ENCODE measurements around the gene TENT4A. TPM values are rescaled to one million over a fixed set of nuclear protein-coding genes. Genes with fewer than 3 reads are reported as not detected.

Gene TENT4A
- total RNA-seq, 1 experiment from 2014 or later, result 25.6 TPM

DNA sequence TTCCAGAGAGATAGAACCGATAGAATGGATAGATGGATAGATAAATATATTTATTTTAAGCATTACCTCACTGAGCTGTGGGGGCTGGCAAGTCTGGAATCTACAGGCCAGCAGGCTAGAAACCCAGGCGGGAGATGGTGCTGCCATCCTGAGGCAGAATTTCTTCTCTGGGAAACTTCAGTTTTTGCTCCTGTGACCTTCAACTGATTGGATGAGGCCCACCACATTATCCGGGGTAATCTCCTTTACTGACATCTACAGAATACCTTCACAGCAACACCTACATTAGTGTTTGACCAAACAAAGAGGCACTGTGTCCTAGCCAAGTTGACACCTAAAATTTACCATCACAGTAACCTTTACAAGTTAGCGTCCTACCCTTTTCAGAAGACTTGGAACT lies 29.2 kb upstream of the TENT4A start:
- TF ChIP-seq, protein P1, sequence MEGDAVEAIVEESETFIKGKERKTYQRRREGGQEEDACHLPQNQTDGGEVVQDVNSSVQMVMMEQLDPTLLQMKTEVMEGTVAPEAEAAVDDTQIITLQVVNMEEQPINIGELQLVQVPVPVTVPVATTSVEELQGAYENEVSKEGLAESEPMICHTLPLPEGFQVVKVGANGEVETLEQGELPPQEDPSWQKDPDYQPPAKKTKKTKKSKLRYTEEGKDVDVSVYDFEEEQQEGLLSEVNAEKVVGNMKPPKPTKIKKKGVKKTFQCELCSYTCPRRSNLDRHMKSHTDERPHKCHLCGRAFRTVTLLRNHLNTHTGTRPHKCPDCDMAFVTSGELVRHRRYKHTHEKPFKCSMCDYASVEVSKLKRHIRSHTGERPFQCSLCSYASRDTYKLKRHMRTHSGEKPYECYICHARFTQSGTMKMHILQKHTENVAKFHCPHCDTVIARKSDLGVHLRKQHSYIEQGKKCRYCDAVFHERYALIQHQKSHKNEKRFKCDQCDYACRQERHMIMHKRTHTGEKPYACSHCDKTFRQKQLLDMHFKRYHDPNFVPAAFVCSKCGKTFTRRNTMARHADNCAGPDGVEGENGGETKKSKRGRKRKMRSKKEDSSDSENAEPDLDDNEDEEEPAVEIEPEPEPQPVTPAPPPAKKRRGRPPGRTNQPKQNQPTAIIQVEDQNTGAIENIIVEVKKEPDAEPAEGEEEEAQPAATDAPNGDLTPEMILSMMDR (conservative IDR thresholded peaks at IDR 0.05), result no peak
- Histone ChIP-seq H3K27ac (ENCODE audit: insufficient read length, low read depth, low read length) (no peak overlapping the region), H3K23me2 (ENCODE audit: insufficient read length, low read depth, low read length, poor library complexity, severe bottlenecking) (no peaks in the 10 kb centered on the region), H3K9me3 (ENCODE audit: control insufficient read depth, low read depth, low read length) (no peaks in the 10 kb centered on the region), H3K27me3 (ENCODE audit: insufficient read depth, low read length) (no peaks in the 10 kb centered on the region; the same call in 1 of the 2 replicates), H3K9ac (ENCODE audit: extremely low read depth, insufficient read length, low read length) (no peak overlapping the region), H2AK5ac (ENCODE audit: insufficient read length, low read length) (no peak overlapping the region), H2AFZ (ENCODE audit: low read length) (no peak overlapping the region), H3K79me2 (ENCODE audit: insufficient read depth, low read length) (no peaks in the 10 kb centered on the region), H2BK15ac (ENCODE audit: low read depth, low read length) (no peak overlapping the region), H4K91ac (ENCODE audit: insufficient read length, low read depth, low read length) (no peak overlapping the region), H3K4ac (ENCODE audit: low read depth, low read length) (no peak overlapping the region), H3K14ac (ENCODE audit: insufficient read depth, low read length) (no peak overlapping the region), H3K56ac (ENCODE audit: insufficient read length, low read depth, low read length) (no peak overlapping the region), H3K18ac (ENCODE audit: insufficient read length, low read depth, low read length) (no peak overlapping the region), H3K4me2 (ENCODE audit: insufficient read depth, insufficient read length, low read length) (no peak overlapping the region), H4K8ac (replicated peaks; ENCODE audit: insufficient read length, low read depth, low read length) (no peak overlapping the region), H2BK20ac (ENCODE audit: low read depth, low read length, poor library complexity, severe bottlenecking) (no peak overlapping the region), H4K5ac (ENCODE audit: insufficient read length, low read depth, low read length) (no peak overlapping the region), H2BK5ac (ENCODE audit: insufficient read length, low read length) (no peak overlapping the region), H3T11ph (ENCODE audit: low read length) (no peak overlapping the region), H2BK12ac (ENCODE audit: insufficient read length, low read depth, low read length) (no peak overlapping the region), H3K79me1 (ENCODE audit: insufficient read depth, low read depth, low read length, poor library complexity, severe bottlenecking) (no peaks in the 10 kb centered on the region), H3K23ac (ENCODE audit: insufficient read length, low read depth, low read length) (no peak overlapping the region), H2BK120ac (ENCODE audit: low read depth, low read length, poor library complexity, severe bottlenecking) (no peak overlapping the region), H4K20me1 (ENCODE audit: control insufficient read depth, insufficient read depth, insufficient read length) (no peaks in the 10 kb centered on the region), H3K4me1 (ENCODE audit: insufficient read depth, low read length) (no peaks in the 10 kb centered on the region)
- Mint-ChIP-seq H3K36me3 (ENCODE audit: insufficient read depth in 1 of 3, low read depth in 3 of 3) (no peaks in the 10 kb centered on the region), H3K9me3 (no peaks in the 10 kb centered on the region; a peak in 1 of 5 replicates), H3K27ac (no peak overlapping the region), H3K4me3 (no peak overlapping the region), H3K4me1 (peaks cover 6% of the 10 kb centered on the region in 2 experiments), H3K27me3 (ENCODE audit: low read depth) (peaks cover 56% of the 10 kb centered on the region)
- no peak for DNase-seq
- no CpG with 5 or more reads among the region's 4 CpGs for WGBS (ENCODE audit: extremely low coverage, insufficient read length, low lambda C conversion rate)
